OCI-LY3 (cell line): ENCODE data around the gene RPA1.

ENCODE experiments used
- CTCF ChIP-seq: fragments of 200-600, 300-600 bp; sonication (generic); IDR thresholded peaks from 2 replicates; pipeline ENCODE4 v1.5.1; 2014; ENCODE audit warnings: antibody characterized with exemption, low read length, low read depth
- EZH2phosphoT487 ChIP-seq: fragments of 200-600 bp; shearing (Covaris generic); IDR thresholded peaks from 2 replicates; pipeline ENCODE4 v1.6.1; 2018; ENCODE audit warnings: antibody characterized with exemption, mixed run types, low read depth

GRCh38 chr17:1830288-1830687 lies 483 bp downstream of the RPA1 start:
- no peak for TF ChIP-seq CTCF
- no peak for TF ChIP-seq EZH2phosphoT487
